ENCODE results near the gene MCF2L.

MCF2L gene

DNA sequence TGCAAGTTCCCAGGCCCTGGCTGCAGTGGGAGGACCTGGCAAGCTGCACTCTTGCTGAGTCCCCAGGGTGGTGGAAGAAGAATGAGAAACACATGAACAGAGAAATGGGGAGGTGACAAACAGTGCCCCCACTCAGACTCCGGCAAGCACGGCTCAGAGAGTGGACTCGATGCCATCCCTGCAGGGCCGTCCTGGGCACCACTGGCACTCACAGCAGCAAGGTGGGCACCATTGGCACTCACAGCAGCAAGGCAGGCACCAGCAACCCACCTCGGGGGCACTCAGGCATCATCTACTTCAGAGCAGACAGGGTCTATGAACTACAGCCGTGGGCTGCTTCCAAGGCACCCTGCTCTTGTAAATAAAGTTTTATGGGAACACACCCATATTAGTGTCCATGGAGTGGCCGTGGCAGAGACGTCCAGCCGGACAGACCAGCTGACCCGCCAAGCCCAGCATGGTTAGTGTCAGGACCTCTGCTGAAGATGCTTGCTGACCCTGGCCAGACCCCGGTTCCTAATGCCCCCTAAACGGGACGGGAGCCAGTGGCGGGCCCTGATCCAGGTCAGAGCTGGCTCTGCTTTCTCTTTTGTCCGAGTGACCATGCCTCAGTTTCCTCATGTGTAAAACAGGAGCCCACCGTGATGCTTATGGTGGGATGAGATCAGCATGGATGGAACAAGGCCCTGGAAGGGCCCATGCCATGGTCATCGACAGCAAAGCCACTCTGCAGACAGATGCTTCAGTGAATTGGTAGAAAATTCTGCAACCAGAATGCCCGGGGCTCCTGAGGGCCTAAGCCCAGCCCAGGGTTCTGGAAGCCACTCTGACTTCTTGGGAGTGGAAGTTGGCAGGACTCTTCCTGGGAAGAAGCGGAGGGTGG lies 151.5 kb downstream of the MCF2L start:
- in situ Hi-C loops (cut with HindIII; ENCODE audit: low sequenced_read_pairs), result no loop called here

DNA sequence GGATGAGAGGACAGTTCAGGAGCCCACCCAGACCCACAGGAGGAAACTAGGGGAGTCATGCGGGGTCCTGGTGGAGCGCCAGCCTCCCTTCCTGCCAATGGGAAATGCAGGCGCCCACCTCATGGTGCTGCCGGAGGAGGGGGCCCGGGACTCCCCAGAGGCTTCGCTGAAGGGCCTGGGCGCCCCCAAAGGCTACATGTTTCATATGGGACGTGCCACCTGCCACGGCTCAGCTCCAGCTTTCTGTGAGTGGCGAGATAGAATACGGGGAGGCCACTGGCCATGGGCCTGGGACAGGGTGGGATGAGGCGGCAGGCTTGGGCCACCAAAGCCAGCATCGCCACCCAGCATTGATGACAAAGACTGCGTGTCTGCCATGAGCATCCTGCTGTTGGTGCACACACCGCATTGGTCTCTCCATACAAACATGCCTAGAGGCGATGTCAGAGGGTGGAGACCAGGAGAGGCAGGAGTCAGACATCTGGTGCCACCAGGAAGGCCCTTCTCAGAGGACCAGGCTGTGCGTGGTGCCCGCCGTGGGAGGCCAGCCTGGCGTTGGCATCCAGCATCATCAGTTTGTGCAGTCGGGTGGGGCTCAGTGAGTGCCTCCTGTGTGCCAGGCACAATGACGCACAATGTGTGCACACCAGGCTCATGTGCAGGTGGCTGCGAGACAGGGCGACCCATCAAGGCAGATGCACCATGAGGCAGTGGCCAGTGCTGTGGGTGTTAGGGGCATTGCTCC lies 152.3 kb downstream of the MCF2L start:
- in situ Hi-C loops (cut with HindIII; ENCODE audit: low sequenced_read_pairs), result no loop called here

DNA sequence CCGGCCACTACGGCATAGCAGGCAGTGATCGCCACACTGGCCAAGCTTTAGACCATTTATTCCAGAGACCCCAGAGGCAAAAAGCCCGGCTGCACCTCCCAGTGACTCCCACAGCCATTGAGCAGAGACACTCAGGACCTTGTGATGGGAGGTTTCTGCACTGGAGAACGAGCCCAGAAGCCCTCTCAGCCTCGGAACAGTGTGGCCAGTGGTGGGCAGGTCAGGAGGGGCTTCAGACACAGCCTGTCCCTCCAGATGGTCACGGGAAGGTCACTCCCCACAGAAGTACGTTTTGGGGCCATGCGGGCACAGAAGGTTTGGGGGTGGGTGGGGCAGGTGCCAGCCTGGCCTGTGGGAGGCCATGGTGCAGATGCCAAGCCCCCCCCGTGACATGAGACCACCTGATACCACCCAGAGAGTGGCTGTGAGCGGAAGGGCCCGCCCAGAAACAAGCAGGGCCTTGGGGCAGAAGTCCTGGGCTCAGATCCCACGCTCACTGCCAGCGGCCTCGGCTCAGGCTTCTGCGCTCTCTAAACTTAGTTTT lies 153.0 kb downstream of the MCF2L start:
- in situ Hi-C loops (cut with HindIII; ENCODE audit: low sequenced_read_pairs), result no loop called here

DNA sequence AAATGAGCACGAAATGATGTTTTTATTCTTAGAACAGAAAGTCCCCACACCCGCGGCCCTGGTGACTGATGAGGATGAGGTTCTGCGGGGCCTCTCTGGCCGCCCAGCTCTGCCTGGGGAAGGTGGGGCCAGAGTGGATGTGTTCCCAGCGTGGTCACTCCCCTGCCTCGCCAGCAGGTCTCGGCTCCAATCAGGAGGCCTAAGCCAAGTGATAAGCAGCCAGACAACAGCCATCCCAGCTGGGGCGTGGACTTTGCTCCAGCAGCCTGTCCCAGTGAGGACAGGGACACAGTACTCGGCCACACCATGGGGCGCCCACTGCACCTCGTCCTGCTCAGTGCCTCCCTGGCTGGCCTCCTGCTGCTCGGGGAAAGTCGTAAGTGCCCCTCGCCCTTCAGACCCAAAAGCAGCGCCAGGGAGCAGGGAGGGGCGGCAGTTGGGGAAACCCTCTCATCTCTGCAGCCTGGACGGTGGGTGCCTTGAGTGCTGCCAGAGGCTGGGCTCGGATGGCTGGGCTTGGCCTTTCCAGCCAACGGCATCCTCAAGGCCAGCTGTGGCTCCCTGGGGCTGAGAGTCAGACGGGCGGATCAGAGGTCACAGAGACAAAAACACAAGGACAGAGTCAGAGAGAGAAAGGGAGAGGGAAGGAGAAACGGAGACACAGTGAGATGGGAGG lies 153.7 kb downstream of the MCF2L start, which contains the start of gene F10:
F10 (plus strand) TSS at position 250 of the 676 bp plus-strand sequence; CDS start at position 307, 57 bp downstream.
- in situ Hi-C loops (cut with HindIII; ENCODE audit: low sequenced_read_pairs), result no loop called here

DNA sequence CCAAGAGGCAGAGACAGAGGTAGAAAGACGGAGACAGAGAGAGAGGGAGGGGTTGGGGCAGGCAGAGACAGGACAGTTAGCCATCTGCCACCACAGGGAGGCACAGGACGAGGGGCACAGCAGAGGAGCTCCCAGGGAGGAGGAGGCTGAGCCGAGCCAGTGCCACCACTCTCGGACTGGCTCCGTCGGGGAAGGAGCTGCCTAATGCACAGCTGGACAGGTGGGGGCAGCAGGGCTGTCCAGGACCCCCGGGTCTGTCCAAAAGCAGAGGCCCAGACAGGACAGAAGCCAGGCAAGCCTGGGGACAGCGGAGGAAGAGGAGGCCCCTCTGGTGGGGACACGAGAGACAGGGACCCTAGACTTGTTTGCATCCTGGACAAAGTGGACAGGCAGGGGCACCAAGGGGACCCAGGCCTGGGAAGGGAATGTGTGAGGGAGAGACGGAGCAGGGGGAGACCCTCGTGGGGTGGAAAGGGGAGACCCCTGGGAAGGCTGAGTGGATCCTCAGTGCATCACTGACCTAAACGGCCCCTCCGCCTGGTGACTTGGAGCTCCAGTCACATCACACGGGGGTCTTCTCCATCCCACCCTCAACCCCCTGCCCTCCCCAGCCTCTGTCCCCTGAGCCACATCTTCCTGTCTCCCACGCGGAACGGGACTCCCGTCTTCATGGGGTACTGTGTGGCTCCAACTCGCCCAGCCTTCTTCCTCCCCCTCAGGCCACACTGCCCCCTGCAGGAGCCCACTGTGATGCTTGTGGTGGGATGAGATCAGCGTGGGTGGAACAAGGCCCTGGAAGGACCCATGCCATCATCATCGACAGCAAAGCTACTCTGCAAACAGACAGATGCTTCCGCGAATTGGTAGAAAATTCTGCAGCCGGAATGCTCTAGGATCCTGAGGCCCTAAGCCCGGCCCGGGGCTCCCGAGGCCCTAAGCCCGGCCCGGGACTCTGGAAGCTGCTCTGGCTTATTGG lies 154.5 kb downstream of the MCF2L start:
- in situ Hi-C loops (cut with HindIII; ENCODE audit: low sequenced_read_pairs), result no loop called here

DNA sequence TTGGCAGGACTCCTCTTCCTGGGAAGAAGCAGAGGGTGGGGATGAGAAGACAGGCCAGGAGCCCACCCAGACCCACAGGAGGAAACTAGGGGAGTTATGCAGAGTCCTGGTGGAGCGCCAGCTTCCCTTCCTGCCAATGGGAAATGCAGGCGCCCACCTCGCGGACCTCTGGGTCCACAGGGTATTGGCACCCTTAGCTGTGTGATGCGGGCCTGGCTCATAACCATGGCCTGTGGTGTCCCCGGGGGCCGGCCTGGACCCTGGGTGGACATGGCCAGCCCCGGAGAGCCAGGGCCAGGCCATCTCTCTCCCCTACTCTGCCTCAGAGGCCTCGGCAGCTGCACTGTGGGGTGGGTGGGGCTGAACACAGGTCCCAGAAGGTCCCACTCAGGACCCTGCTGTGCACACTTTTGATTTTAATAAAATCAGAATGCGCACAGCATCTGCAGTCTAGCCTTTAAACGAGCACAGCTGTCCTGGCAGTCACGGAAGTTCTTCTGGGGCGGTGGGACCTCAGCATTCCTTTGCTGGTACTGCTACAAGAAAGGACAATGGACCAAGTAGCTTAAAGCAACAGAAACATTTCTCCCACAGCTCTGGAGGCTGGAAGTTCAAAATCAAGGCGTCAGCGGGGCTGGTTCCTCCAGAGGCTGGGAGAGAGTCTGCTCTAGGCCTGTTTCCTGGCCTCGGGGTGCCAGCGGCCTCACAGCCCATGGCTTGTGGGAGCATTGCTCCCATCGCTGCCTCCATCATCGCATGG lies 155.4 kb downstream of the MCF2L start:
- in situ Hi-C loops (cut with HindIII; ENCODE audit: low sequenced_read_pairs), result no loop called here

DNA sequence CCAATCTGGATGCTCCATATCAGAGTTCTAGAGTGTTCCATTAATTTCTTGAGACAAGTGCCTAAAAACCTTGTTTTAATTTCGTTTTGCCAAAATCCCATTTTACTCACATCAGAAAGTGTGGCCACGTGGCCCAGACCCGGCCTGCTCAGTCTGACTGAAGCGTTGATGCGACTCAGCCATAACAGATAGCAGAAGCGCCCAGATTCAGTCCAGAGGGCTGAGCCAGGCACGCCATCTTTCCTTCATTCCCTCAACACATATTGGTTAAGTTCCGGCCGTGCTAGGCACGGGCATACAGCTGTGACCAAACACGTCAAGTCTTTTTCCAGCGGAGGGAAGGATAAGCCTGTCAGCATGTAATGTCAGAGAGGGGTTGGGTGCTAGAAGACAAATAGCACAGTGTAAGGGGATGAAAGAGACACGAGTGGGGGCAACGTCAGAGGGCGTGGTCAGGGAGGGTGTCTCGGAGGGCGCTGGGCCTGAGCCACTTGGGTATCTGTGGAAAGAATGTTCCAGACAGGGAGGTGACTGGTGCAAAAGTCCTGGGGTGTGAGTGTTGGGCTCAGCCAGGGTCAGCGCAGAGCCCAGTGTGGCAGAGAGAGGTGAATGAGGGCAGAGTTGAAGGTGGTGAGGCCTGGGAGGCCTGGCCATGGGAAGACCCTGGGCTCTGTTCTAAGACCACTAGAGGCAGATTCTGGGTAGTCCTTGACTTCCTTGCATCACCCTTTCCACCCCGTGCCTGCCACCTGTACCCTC lies 156.7 kb downstream of the MCF2L start:
- in situ Hi-C loops (cut with HindIII; ENCODE audit: low sequenced_read_pairs), result no loop called here

DNA sequence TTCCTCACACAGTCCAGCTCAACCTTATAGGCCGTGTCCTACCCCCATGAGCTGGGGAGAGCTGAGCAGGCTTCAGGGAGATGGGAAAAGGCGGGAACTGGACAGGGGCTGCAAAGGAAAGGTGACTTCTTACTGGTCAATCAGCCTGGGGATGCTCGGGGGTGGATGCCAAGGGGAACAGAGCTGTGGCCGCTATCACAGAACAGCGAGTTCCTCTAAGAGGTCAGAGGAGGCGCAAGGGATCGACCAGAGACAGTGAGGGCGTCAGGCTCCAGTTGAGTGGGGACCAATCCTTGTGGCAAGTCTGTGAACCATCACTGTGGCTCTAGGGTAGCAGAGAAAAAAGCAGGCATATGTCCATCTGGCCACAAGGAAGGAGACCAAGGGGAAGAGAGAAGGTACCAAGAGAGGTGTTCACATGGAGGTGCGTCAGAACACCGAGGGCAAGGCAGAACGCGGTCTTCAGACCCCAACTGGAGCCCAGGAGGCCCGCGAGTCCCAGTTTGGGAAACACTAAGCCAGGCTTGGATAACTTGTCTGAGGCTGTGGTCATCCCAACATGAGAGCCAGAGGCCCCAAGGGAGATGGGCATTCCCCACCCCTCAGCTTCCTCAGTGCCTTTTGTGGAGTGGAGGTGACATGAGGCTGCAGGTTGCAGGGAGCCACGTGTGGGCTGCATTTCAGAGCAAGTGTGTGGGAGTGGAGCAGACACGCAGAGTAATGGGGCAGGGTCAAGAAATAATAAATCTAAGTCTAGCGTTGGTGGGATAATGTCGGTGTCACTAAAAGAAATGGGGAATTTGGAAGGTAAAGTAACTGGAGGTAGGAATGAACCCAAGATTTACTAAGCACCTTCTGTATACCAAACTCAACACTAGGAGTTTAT lies 157.5 kb downstream of the MCF2L start:
- in situ Hi-C loops (cut with HindIII; ENCODE audit: low sequenced_read_pairs), result no loop called here

DNA sequence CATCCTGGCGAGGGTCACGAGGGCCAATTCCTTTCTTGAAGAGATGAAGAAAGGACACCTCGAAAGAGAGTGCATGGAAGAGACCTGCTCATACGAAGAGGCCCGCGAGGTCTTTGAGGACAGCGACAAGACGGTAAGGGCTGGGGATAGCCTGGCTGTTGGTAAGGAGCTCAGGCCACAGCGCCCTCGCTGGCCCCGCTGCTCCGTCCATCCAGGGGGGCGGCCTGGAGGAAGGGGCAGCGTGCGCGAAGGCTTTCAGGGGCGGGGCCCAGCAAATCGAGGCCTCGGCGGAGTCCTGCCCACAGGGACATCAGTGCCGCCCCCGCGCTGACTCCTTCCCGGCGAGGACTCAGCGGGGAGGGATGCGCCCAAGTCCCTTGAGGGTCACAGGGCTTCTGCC lies 160.5 kb downstream of the MCF2L start:
- in situ Hi-C loops (cut with HindIII; ENCODE audit: low sequenced_read_pairs), result no loop called here

DNA sequence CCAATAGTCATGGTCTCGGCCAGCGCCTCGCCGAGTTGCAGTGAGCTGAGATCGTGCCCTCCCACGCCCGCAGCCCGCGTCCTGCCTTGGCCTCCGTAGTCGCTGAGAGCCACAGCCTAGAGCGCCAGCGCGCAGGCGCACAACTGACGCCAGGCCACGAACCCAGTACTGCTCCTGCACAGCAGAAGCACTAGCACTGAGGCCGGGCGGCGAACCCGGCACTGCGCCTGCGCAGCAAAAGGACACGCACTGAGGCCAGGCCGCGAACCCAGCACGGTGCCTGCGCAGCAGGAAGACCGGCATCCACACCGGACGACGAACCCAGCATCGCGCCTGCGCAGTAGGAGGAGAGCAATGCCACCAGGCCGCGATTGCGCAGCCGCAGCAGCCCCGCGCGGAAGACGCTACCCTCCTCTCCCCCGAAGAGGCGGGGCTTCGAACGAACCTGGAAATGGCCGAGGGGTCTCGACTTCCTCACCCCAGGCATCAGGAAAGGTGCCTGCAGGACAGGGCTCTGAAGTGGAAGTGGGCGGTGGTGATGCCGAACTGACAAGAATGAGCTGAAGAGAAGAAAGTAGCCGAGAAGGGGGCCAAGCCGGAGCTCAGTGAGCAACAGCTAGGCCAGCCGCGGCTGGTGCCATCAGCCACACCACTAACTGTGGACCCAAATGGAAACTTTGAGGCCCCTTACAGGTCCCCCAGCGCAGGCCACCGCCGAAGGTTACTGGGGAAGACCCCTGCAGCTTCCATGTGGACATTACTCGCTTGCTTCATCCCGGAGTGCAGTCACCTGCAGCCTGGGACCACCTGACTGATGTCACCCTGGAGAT lies 161.1 kb downstream of the MCF2L start:
- in situ Hi-C loops (cut with HindIII; ENCODE audit: low sequenced_read_pairs), result loop anchor here (10.0 kb wide), 1 partner anchor 45 kb away; no protein-coding TSS in a partner anchor

DNA sequence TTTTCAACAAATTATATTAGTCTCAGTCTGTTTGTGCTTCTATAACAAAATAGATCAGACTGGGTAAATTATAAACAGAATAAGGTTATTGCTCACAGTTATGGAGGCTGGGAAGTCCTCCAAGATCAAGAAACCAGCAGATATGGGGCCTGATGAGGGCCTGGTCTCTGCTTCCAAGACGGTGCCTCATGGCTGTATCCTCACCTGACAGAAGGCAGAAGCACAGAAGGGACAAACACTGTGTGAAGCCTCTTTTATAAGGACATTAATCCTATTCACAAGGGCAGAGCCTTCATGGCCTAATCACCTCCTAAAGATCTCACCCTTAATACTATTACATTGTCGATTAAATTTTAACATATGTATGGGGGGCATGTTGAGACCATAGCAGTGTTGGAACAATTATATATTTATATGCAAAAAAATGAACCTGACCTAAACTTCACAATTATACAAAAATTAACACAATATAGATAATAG lies 166.3 kb downstream of the MCF2L start:
- in situ Hi-C loops (cut with HindIII; ENCODE audit: low sequenced_read_pairs), result loop anchor here (10.0 kb wide), 1 partner anchor 51 kb away; no protein-coding TSS in a partner anchor

DNA sequence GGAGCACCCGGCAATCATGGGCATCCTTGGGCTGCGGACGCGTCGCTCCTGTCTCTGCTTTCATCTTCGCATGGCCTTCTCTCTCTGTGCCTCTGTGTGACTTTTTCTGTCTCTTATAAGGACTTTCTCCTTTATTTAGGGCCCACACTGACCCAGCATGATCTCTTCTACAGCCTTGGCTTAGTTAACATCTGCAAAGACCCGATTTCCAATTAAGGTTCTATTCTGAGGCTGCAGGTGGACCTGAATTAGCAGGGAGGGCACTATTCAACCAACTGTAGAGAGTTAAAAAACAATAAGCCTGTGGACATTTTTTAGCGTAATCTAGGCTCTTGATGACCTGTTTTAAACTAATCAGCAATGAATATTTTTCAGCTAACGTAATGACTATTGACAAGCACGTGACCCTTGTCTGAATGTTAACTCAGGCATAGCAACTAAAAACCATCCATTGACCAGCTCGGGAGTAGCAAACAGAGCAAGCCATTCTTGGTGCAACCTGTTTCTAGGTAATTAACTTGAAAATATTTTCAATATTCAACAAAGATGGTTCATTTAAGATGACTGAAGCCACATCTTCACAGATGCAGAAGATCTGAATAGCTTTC lies 168.8 kb downstream of the MCF2L start:
- in situ Hi-C loops (cut with HindIII; ENCODE audit: low sequenced_read_pairs), result loop anchor here (10.0 kb wide), 1 partner anchor 53 kb away; no protein-coding TSS in a partner anchor

DNA sequence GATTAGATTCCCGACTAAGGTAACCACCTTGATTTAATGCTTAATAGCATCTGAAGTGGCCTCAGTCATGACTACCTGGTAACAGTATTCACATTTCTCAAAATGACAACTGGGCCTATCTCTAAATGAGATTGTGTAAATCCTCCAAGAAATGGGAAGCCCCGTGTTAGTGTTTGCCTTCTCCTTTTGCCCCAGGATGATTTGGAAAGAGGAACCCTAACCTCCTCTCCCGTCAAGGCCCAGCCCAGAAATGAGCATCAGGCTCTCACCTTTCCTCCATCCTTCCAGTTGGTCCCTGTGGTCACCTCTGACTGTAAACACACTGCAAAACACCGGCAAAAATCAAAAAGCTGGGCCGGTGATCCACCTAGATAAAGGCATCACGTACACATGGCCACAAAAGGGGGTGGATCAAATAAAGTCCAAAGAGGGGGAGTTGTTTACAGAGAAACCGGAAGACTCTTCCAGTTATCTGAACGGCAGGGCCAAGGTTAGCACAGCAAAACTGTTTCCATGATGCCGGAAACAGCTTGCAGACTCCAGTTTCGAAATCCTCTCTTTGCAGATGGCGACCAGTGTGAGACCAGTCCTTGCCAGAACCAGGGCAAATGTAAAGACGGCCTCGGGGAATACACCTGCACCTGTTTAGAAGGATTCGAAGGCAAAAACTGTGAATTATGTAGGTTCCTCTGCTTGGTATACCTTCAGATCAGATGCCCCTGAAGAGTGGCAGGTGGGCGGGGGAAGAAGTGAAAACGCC lies 170.0 kb downstream of the MCF2L start:
- in situ Hi-C loops (cut with HindIII; ENCODE audit: low sequenced_read_pairs), result loop anchor here (10.0 kb wide), 1 partner anchor 54 kb away; no protein-coding TSS in a partner anchor

DNA sequence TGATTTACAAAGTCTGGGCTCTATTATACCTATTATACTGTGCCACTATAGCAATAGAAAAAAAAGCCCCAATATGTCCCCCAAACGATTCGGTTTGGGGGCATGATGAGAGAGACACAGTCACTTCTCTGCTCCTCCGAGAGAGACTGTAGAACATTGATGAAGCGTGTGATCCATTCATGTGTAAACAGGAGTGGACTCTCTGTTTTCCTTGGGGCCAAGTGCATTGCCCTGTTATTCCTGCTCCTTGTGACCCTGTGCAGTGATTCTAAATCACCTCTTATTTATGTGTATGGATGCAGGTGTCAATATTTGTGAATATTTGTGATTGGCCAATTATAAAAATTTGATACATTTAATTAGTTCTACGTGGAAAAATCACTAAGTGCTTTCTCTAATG lies 170.6 kb downstream of the MCF2L start:
- in situ Hi-C loops (cut with HindIII; ENCODE audit: low sequenced_read_pairs), result loop anchor here (10.0 kb wide), 1 partner anchor 55 kb away; no protein-coding TSS in a partner anchor
